Kidney epithelial cell (primary cell): ENCODE measurements around the gene GNLY. TPM values are rescaled to one million over a fixed set of nuclear protein-coding genes. Genes with fewer than 3 reads are reported as not detected.

ENCODE experiments used
- DNase-seq: peaks from one replicate; pipeline ENCODE4 v3.0.0-alpha.2; 2010; ENCODE audit warnings: low read depth
- H3K27me3 ChIP-seq: 2 replicates; pipeline ENCODE4 v1.6.0; 2011; ENCODE audit warnings: low read length; ENCODE audit not compliant: control insufficient read depth, insufficient read depth
- H3K36me3 ChIP-seq: 2 replicates; pipeline ENCODE4 v1.5.1; 2011; ENCODE audit warnings: low read length; ENCODE audit not compliant: control insufficient read depth, insufficient read depth
- H3K4me3 ChIP-seq: 2 replicates; pipeline ENCODE4 v1.5.1; 2011; ENCODE audit warnings: low read depth, mild to moderate bottlenecking, control low read depth, low read length
- CTCF ChIP-seq: IDR thresholded peaks from 2 replicates; pipeline ENCODE4 v1.5.1; 2011; ENCODE audit warnings: mild to moderate bottlenecking, moderate library complexity, low read length, control low read depth, inconsistent platforms; ENCODE audit not compliant: insufficient read depth, poor library complexity, severe bottlenecking
- total RNA-seq: library from RNA; depleted of rRNA; stranded (reverse); fragments of >200 nt; gene quantifications from 2 replicates; pipeline ENCODE4 v1.2.3, GENCODE V29; 2015

The GNLY gene
- not detected in 2 replicates for total RNA-seq

- no peak for TF ChIP-seq CTCF
- no peaks in the 10 kb centered on the region for H3K27me3 ChIP-seq
- no peak within 1 kb of the TSS for H3K4me3 ChIP-seq
- DNase-seq: no peak
- no peaks in the 10 kb centered on the region for H3K36me3 ChIP-seq
Measured at GRCh38 chr2:85694052-85695025, at the start of gene GNLY. GNLY (plus strand) TSS chr2:85694358; CDS start chr2:85694419, 61 bp downstream.

GRCh38 chr2:85644909-85645308 lies 49.2 kb upstream of the GNLY start:
- Histone ChIP-seq H3K27me3 (no peaks in the 10 kb centered on the region), H3K4me3 (no peak overlapping the region), H3K36me3 (peaks cover 8% of the 10 kb centered on the region)
- no peak for DNase-seq
- TF ChIP-seq CTCF: no peak

DNA sequence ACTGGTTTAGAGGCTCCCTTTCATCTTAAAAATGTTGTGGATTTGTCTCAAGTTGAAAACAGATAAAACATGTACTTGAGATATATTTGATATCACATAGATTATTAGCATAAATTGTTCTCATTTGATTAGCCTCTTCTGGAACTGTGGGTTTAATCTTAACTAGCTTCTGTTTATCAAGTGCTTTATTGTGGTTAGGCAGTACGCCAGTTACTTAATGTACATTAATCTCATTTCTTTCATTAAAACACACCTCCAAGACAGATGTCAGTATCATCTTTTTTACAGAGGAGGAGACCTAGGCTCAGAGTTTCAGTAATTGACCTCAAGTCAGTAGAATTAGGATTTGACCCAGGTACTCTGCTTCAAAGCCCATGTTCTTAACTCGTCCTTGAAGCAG lies 48.0 kb upstream of the GNLY start:
- H3K4me3 ChIP-seq: no peak overlapping the region
- peaks cover 8% of the 10 kb centered on the region for H3K36me3 ChIP-seq
- DNase-seq: no peak
- no peaks in the 10 kb centered on the region for H3K27me3 ChIP-seq
- TF ChIP-seq CTCF: no peak

- TF ChIP-seq CTCF: no peak
- no peak overlapping the region for H3K4me3 ChIP-seq
- no peak for DNase-seq
- no peaks in the 10 kb centered on the region for H3K27me3 ChIP-seq
- H3K36me3 ChIP-seq: peaks cover 8% of the 10 kb centered on the region
Measured at GRCh38 chr2:85647823-85648526, 46.2 kb upstream of the GNLY start.

DNA sequence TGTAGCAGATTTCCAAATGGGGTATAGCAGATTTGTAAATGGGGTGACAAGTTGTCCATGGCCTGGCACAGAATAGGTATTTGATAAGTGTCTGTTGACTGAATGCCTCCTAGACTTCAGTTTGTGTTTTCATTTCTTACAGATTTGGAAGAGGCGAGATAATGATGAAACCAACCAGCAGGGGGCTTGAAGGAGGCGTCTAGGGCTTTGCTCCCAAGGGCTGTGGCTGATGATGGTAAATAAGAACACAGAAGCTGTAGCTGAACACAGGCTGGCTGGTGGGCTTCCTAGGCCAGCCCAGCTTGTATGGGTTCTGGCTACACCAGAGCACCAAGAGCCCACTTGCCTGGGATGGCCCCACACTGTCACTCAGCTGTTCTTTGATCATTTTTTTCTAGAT lies 45.5 kb upstream of the GNLY start:
- TF ChIP-seq CTCF: peak; percentile 61
- no peak for DNase-seq
- no peaks in the 10 kb centered on the region for H3K27me3 ChIP-seq
- H3K36me3 ChIP-seq: peaks cover 8% of the 10 kb centered on the region
- no peak overlapping the region for H3K4me3 ChIP-seq
